Forelimb muscle (tissue), 1 donor: ENCODE results near the gene TUT4. TPM values are rescaled to one million over a fixed set of nuclear protein-coding genes. Genes with fewer than 3 reads are reported as not detected.
"Not testable (repeated sequence)": the region's sequence is repeated elsewhere in the genome, so short reads cannot be mapped to it uniquely, and the experiment has no call there.

Experiments
- DNase-seq: peaks from one replicate; pipeline ENCODE4 v3.0.0-alpha.2; 2013; ENCODE audit warnings: low read depth
- polyA plus RNA-seq: library from polyadenylated mRNA; unstranded; fragments of 120-200 nt; gene quantifications from one replicate; pipeline ENCODE4 v1.2.1, GENCODE V29; 2013; ENCODE audit not compliant: insufficient read length

TUT4 gene, protein sequence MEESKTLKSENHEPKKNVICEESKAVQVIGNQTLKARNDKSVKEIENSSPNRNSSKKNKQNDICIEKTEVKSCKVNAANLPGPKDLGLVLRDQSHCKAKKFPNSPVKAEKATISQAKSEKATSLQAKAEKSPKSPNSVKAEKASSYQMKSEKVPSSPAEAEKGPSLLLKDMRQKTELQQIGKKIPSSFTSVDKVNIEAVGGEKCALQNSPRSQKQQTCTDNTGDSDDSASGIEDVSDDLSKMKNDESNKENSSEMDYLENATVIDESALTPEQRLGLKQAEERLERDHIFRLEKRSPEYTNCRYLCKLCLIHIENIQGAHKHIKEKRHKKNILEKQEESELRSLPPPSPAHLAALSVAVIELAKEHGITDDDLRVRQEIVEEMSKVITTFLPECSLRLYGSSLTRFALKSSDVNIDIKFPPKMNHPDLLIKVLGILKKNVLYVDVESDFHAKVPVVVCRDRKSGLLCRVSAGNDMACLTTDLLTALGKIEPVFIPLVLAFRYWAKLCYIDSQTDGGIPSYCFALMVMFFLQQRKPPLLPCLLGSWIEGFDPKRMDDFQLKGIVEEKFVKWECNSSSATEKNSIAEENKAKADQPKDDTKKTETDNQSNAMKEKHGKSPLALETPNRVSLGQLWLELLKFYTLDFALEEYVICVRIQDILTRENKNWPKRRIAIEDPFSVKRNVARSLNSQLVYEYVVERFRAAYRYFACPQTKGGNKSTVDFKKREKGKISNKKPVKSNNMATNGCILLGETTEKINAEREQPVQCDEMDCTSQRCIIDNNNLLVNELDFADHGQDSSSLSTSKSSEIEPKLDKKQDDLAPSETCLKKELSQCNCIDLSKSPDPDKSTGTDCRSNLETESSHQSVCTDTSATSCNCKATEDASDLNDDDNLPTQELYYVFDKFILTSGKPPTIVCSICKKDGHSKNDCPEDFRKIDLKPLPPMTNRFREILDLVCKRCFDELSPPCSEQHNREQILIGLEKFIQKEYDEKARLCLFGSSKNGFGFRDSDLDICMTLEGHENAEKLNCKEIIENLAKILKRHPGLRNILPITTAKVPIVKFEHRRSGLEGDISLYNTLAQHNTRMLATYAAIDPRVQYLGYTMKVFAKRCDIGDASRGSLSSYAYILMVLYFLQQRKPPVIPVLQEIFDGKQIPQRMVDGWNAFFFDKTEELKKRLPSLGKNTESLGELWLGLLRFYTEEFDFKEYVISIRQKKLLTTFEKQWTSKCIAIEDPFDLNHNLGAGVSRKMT (N-terminal part only)
- 88.4 TPM for polyA plus RNA-seq

DNA sequence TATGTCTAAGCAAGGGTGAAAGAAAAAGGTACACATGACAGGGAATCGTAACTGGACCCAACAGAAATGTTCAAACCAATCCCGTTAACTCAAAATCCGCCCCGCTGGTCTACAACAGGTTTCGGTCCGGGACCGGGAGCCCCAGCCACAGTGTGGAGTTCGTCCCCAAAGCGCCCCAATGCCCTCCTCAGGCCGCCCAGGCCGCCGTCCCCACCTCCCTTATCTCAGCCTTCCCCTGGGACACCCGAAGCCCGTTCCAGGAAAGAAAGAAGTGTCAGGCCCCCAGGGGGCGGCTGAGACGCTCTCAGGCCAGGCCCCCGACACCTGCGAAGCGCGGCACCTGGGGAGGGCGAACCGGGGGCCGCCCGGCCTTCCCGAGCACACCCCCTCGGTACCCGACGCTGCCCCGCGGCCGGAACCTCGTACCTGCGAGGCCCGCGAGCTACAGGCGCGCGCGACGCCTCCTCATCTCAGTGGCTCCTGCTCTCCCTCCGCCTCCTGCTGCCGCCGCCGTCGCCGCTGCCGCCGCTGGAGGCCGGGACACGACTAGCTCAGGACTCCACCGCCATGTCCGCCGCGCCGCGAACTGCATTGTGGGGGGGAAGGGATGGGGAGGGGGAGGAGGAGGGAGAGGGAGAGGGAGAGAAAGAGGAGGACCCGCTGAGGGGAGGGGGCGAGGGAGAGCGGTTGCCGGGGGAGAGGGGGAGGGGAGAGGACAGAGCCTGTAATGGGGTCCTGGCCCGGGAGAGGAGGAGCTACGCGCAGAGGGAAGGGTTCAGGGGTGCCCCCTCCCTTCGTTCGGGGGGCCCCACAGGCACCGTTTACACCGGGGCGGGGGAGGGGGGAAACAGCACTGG lies at the start of gene TUT4:
TSS of gene TUT4 (minus strand) at position 588 of the 857 bp plus-strand sequence. CDS start 26,812 bp downstream, outside the sequence.
- peak; percentile 62 for DNase-seq

DNA sequence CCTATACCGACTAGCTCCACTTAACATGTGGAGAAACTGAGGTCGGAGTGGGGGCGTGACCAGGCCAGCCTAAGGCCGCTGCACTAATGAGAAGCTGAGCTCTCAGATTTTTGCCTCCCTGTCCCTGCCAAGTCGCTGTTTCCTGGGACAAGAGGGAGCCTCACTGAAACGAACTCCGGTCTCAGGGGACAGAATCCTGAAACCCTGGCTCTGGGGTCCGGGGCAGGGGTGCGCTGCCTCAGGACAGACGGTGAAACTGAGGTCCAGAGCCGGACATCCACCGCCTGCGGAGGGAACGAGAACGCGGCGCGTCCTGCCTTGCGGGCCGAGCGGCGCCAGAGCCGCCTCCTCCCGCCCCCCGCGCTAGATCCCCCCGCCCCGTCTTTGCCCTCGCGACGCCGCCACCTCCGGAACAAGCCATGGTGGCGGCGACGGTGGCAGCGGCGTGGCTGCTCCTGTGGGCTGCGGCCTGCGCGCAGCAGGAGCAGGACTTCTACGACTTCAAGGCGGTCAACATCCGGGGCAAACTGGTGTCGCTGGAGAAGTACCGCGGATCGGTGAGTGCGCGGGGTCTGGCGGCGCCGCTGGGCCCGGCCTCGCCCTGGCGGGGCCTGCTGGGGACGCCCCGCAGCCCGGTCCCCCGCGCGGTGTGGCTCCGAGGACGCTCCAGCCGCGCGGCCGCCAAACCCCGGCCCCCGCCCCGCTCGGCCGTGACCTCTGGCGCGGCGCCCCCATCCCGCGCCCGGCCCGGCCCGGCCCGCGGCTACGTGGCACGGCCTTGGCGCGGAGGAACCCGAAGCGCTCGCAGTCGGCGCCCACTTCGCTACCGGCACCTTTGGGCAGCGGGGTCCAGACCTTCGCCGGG lies 49.3 kb upstream of the TUT4 start, which contains the start of gene GPX7:
TSS of gene GPX7 (plus strand) at position 381 of the 865 bp plus-strand sequence. CDS start at position 420, 39 bp downstream.
- no peak for DNase-seq

DNA sequence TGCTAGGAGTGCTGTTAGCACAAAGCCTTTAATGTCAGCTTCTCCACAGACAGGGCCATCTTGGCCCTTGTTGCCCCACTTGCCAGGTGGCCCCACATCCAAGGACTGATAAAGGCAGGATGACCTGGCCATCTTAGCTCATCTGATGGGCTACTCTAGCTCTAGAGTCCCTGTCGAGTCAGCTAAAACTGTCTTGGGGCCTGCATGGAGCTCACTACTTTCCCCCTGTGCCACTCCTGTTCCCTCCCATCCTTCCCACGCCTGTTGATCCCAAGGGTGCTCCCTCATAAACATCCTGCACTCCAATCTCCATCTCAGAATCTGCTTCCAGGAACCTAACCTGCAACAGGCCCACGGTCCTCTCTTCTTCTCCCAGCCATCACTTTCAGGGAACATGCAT lies 48.6 kb upstream of the TUT4 start:
- no peak for DNase-seq

DNA sequence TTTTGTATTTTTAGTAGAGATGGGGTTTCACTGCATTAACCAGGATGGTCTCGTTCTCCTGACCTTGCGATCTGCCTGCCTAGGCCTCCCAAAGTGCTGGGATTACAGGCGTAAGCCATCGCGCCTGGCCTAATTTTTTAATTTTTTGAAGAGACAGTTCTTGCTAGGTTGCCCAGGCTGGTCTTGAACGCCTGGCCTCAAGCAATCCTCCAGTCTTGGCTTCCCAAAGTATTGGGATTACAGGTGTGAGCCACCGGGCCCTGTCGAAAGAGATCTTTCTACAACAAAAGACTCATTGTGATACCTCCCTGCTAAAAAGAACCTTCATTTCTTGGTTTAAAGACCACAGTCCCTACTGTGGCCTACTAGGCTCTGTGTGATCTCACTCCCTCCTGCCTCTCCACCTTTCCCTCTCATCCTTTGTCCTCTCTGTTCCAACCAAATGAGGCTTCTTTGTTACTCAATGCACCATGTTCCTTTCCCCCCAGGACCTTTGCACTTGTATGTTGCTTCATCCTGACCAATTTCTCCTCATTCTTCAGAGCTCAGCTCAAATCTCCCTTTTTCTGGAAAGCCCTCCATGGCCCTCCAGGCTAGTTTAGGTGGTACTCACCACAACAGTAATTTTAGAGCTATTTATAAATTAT lies 47.8 kb upstream of the TUT4 start:
- DNase-seq: no peak

DNA sequence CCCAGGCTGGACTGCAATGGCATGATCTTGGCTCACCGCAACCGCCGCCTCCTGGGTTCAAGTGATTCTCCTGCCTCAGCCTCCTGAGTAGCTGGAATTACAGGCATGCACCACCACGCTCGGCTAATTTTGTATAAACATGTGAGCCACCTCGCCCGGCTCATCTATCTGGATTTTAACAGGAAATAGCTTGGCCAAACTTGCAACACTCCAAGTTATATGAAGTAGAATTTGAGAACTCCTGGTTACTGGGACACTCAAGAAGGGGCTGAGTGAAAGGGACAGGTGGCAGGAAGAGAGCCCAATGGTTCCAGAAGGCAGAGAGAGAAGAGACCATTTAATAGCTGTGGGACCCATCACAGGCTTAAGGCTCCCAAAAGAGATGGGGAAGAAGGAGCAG lies 46.3 kb upstream of the TUT4 start:
- DNase-seq: no peak

DNA sequence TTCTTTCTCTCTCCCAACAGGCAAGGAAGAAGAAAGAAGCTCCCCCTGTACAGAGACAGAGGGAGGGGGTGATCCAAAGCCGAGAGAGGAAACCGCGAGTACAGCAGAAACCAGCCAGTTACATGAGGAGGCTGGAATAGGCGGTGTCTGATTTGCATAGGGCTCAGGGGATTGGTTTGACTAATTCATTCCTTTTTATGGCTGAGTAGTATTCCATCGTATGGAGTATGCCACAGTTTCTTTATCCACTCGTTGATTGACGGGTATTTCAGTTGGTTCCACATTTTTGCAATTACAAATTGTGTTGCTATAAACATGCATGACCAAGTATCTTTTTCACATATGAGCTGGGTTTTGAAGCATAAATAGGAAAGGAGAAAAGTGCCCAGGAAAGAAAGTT lies 45.8 kb upstream of the TUT4 start:
- no peak for DNase-seq

DNA sequence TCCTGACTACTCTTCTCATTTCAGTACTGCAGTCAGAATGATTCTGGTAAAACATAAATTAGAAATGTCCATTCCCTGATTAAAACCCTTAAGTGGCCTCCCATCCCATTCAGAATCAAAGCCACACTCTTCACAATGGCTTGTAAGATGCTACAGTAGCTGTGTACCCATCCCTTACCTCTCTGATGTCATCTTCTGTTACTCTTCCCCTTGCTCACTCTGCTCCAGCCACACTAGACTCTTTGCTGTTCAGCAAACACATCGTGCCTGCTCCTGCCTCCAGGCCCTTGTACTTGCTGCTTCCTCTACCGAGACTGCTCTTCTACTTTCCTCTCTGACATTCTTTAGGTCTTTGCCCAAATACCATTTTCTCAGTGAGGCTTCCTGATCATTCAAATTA lies 45.0 kb upstream of the TUT4 start:
- no peak for DNase-seq

DNA sequence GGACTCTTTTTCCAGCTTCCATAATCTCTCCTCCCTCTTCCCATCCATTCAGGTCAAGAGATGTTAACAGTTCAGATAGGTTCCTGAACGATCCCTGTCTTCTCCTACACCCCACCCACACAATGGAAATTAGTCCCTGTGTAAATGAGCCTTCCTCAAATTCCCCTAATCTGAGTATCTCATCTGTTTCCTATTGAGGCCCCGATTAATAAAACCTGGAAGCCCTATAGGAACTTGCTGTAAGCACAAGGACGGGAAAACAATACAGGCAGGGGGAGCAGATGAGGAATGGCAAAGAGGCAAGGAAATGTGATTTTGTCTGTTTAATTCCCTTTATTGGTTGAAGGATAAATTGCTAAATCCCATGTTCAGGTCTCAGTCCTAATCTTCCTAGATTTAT lies 42.2 kb upstream of the TUT4 start:
- DNase-seq: no peak

DNA sequence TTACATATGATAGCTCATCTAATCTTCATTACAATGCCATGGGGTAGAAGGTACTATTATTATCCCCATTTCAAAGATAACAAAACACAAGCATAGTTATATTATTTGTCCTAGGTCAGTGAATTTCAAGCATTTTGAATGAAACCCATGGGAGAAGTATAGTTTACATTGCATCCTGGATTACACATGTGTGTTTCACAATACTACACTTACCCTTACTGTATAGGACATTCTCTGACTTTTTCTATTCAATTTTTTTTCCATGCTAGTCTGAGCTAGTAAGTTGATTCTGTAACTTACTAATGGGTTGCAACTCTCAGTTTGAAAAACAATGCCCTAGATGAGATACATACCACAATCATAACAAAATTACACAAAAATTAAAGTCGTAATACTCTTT lies 40.6 kb upstream of the TUT4 start:
- no peak for DNase-seq

DNA sequence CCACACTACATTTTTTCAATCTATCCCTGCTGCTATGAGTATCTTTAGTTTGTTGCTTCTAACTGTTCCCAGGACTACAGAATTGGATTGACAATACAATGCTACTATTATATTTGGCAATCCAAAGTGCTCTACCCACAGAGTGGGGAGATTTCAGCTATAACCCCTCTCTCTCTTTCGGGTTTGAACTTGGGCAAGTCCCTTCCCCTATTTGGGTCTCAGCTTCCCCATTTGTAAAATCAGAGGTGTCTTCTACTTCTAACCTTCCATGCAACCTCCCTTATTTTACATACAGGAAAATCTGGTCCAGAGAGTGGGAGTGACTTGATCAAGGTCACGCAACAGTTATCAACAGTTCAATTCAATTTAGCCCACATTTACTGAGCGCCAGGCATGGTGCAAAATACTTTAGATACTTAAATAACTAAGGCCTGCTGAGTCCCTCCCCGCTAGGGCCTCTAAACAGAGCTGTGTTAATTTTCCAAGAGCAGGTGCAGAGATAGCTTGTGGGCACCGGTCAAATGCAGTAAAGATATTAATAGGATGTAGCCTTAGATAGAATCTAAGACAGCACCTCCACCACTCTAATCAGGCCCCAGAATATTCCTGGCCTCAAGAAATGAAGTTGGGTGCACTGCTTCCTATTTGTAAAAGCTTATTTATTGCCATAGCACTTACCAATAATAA lies 39.9 kb upstream of the TUT4 start:
- no peak for DNase-seq

DNA sequence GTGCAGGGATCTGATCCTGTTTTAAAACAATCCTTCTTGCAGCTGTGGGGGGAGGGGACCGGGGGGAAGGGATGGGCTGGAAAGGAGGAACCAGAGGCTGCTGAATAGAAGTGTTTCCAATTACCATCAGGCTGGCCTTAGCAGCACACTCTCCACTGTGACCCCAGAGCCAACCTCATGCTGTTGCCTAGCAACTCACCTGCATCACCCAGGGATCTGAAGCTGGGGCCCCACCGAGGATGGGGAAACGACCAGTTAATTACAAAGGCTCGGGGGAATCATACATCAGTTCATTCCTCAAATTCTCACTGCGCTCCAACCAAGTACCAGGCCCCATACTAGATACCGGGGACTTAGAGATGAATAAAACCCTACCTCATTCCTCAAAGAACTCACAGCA lies 37.4 kb upstream of the TUT4 start:
- DNase-seq: no peak

DNA sequence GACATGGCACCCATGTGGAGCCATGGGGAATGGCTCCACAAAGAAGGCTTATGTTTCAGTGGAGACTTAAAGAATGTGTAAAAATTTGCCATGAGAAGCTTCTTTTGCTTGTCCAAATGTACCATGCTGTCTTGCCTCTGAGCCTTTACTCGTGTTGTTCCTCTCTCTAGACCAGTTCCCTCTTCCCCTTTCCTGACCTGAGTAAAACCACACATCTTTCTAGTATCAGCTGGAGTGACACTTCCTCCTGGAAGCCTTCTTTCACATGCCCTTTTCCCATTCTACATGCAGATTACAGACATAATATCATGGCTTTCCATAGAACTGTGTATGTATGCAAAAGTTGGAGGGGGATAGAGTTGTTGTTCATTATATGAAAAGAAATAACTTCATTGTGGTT lies 35.6 kb upstream of the TUT4 start:
- DNase-seq: no peak

DNA sequence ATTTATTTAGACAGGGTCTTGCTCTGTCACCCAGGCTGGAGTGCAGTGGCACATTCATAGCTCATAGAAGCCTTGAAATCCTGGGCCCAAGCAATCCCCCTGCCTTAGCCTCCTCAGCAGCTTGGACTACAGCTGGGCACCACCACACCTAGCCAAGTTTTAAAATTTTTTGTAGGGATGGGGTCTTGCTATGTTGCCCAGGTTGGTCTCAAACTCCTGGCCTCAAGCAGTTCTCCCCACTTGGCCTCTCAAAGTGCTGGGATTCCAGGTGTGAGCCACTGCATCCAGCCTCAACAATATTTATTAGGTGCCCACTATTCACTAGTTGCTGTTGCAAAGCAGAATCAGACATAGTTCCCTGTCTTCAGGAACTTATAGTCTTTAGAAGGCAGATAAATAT lies 35.1 kb upstream of the TUT4 start:
- no peak for DNase-seq

DNA sequence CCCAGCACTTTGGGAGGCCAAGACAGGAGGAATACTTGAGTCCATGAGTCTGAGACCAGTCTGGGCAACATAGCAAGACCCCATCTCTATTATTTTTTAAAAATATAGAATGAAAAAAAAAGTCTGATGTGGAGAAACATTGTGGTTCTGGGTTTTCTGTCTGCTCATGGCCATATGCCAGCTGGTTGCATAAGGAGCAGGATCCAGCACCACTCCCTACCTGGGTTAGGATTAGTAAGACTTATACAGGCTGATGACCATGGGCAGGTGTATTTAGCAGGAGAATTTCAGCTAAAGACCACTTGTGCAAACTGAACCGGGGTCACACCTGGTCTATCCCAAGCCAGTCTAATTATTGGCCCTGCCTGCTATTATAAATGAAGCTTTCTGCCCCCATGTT lies 32.6 kb upstream of the TUT4 start:
- no peak for DNase-seq

DNA sequence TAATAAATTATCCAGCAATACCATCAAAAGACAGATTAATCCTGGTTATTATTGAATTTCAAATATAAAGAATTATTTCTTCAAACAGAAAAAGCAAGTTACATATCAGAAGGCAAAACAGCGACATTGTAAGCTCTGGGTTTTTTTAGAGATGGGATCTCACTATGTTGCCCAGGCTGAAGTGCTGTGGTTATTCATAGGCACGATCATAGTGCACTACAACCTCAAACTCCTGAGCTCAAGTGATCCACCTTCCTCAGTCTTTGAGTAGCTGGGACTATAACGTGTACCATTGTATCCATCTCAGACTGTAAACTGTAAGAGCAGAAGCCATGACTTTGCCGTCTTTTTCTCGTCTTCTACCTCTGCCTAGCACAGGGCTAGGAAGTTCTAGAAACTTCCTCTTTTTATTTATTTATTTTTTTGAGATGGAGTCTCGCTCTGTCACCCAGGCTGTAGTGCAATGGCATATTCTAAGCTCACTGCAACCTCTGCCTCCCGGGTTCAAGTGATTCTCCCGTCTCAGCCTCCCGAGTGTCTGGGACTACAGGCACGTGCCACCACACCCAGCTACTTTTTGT lies 29.3 kb upstream of the TUT4 start:
- no peak for DNase-seq

DNA sequence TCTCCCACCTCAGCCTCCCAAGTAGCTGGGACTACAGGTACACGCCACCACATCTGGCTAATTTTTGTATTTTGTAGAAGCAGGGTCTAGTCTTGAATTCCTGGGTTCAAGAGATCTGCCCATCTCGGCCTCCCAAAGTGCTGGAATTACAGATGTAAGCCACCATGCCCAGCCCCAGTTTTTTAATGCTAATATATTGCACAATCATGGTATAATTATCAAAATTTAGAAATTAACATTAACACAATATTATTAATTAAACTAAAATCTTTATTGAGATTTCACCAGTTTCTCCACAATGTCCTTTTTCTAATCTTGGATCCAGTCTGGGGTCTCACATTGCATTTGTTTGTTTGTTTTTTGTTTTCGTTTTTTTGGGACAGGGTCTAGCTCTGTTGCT lies 27.4 kb upstream of the TUT4 start:
- no peak for DNase-seq

DNA sequence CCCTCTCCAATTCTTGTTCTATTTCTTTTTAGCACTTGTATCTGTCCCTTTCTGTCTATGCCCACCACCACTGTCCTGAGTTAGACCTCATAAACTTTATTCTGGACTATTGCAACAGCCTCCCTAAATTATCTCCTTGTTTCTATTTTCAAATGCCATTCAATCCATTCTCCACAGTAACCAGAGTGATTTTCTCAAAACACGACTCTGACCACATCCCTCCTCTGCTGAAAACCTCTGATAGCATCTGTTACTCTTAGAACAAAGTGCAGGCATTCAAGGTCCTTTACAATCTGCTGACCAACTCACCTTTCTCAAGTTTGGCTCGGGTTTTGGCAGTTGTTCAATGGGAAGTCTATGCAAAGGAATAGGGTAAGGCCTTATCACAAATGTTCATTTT lies 26.5 kb upstream of the TUT4 start:
- no peak for DNase-seq

DNA sequence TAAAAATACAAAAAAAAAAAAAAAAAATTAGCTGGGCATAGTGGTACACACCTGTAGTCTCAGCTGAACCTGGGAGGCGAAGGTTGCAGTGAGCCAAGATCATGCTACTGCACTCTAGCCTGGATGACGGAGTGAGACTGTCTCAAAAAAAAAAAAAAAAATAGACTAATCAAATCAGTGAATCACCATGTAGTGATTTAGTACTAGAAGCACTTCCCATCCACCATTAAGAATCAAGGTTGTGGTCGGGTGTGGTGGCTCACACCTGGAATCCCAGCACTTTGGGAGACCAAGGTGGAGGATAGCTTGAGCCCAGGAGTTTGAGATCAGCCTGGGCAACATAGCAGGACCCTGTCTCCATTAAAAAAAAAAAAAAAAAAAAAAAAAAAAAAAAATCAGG lies 25.2 kb upstream of the TUT4 start:
- not testable (repeated sequence) for DNase-seq

DNA sequence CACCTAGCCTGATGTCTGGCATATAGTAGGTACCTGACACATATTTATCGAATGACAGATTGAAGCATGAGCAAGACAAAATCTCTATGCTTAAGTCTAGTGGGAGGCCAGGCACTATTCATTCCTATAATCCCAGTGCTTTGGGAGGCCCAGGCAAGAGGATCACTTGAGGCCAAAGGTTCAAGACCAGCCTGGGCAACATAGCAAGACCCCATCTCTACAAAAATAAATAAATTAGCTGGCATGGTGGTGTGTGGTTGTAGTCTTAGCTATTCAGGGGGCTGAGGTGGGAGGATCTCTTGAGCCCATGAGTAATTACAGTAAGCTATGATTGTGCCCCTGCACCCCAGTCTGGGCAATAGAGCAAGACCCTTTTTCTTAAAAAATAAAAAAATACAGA lies 23.2 kb upstream of the TUT4 start:
- DNase-seq: no peak
